HEK293 (cell line): ENCODE data around the gene RBCK1.

Source experiments
- CTCF ChIP-seq: fragments of 450-650 bp; formaldehyde crosslinking; IDR thresholded peaks from 2 replicates; pipeline ENCODE4 v1.5.1; 2016; ENCODE audit warnings: missing biosample characterization, missing genetic modification characterization
- GLIS2 ChIP-seq: fragments of 450-650 bp; formaldehyde crosslinking; IDR thresholded peaks from 2 replicates; pipeline ENCODE4 v1.5.1; 2016; ENCODE audit warnings: missing biosample characterization, missing genetic modification characterization
- ZNF2 ChIP-seq: fragments of 450-650 bp; formaldehyde crosslinking; IDR thresholded peaks from 2 replicates; pipeline ENCODE4 v1.5.1; 2016; ENCODE audit warnings: missing biosample characterization, missing genetic modification characterization
- ZNF530 ChIP-seq: fragments of 450-650 bp; formaldehyde crosslinking; IDR thresholded peaks from 2 replicates; pipeline ENCODE4 v1.5.1; 2016; ENCODE audit warnings: low read depth, missing biosample characterization, missing genetic modification characterization
- TF ChIP-seq, protein P1 (sequence below): fragments of 450-650 bp; formaldehyde crosslinking; IDR thresholded peaks from 2 replicates; pipeline ENCODE4 v1.5.1; 2017; ENCODE audit warnings: missing biosample characterization, missing genetic modification characterization
- TF ChIP-seq, protein P2 (sequence below): fragments of 450-650 bp; formaldehyde crosslinking; IDR thresholded peaks from 2 replicates; pipeline ENCODE4 v1.5.1; 2016; ENCODE audit warnings: missing biosample characterization, missing genetic modification characterization

DNA sequence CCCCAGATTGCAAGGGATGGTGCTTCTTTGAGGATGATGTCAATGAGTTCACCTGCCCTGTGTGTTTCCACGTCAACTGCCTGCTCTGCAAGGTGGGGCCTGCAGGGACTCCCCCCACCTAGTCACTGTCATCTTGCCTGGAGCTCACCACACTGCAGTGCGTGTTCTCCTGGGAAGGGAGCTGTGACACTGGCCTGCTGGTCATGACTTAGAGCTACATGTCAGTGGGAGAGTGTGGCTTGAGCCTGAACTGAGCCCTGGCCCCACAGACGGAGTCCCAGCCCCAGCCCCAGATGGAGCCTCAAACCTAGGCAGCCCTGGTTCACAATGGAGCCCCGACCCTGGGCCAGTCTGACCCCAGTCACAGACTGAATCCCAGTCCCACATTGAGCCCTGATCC lies 19.3 kb downstream of the RBCK1 start:
- TF ChIP-seq, protein P1, sequence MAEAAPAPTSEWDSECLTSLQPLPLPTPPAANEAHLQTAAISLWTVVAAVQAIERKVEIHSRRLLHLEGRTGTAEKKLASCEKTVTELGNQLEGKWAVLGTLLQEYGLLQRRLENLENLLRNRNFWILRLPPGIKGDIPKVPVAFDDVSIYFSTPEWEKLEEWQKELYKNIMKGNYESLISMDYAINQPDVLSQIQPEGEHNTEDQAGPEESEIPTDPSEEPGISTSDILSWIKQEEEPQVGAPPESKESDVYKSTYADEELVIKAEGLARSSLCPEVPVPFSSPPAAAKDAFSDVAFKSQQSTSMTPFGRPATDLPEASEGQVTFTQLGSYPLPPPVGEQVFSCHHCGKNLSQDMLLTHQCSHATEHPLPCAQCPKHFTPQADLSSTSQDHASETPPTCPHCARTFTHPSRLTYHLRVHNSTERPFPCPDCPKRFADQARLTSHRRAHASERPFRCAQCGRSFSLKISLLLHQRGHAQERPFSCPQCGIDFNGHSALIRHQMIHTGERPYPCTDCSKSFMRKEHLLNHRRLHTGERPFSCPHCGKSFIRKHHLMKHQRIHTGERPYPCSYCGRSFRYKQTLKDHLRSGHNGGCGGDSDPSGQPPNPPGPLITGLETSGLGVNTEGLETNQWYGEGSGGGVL, result no peak
- TF ChIP-seq ZNF2 (tag by site-specific recombination) (no peak), CTCF (no peak), ZNF530 (tag by site-specific recombination) (no peak), GLIS2 (tag by site-specific recombination) (no peak)
- TF ChIP-seq, protein P2, sequence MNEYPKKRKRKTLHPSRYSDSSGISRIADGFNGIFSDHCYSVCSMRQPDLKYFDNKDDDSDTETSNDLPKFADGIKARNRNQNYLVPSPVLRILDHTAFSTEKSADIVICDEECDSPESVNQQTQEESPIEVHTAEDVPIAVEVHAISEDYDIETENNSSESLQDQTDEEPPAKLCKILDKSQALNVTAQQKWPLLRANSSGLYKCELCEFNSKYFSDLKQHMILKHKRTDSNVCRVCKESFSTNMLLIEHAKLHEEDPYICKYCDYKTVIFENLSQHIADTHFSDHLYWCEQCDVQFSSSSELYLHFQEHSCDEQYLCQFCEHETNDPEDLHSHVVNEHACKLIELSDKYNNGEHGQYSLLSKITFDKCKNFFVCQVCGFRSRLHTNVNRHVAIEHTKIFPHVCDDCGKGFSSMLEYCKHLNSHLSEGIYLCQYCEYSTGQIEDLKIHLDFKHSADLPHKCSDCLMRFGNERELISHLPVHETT (tag by site-specific recombination), result no peak
